ENCODE measurements around the gene ILF3.

Gene ILF3

DNA sequence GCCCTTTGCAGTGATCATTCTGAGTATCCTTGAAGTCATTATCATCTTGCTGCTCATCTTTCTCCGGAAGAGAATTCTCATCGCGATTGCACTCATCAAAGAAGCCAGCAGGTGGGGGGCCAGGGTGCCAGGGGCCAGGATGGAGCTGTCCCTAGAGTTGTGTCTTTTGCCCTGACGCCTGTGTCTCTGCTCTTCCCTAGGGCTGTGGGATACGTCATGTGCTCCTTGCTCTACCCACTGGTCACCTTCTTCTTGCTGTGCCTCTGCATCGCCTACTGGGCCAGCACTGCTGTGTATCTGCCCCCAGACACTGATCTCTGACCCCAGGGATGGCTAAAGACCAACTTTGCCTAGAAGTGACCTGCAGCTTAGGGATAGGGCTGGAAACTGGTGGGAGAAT lies 19.2 kb upstream of the ILF3 start:
- ATAC-seq, result no peak
- Mint-ChIP-seq H3K36me3 (peaks cover 70% of the 10 kb centered on the region), H3K27ac (no peak overlapping the region)

GRCh38 chr19:10636304-10636972 lies 17.7 kb upstream of the ILF3 start:
- no peak for ATAC-seq
- H3K9me3 Mint-ChIP-seq, result no peaks in the 10 kb centered on the region
- peaks cover 70% of the 10 kb centered on the region for H3K36me3 Mint-ChIP-seq
- H3K4me1 Mint-ChIP-seq, result peaks cover 55% of the 10 kb centered on the region
- H3K27ac Mint-ChIP-seq, result no peak overlapping the region
- H3K27me3 Mint-ChIP-seq, result no peaks in the 10 kb centered on the region
- H3K4me3 Mint-ChIP-seq, result no peak overlapping the region

More for the DNA sequence above, 19.2 kb upstream of the ILF3 start:
- H3K4me3 Mint-ChIP-seq, result no peak overlapping the region
- H3K9me3 Mint-ChIP-seq, result no peaks in the 10 kb centered on the region
- H3K4me1 Mint-ChIP-seq, result peaks cover 46% of the 10 kb centered on the region
- H3K27me3 Mint-ChIP-seq, result no peaks in the 10 kb centered on the region

DNA sequence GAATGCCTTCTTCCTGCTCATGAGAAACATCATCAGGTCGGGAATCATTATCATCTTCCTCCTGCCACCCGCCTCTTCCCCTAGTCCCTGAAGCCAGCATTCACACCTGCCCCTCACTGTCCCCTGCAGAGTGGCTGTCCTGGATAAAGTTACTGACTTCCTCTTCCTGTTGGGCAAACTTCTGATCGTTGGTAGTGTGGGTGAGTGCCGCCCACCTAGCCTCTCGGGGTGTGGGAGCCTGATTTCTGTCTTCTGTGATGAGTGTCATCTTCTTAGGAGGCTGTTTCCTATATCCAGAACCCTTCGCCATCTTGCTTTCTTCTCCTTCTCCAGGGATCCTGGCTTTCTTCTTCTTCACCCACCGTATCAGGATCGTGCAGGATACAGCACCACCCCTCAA lies 16.3 kb upstream of the ILF3 start:
- Mint-ChIP-seq H3K9me3 (no peaks in the 10 kb centered on the region), H3K4me1 (peaks cover 65% of the 10 kb centered on the region), H3K27ac (peak overlapping the region; percentile 72), H3K27me3 (no peaks in the 10 kb centered on the region), H3K4me3 (no peak overlapping the region), H3K36me3 (peaks cover 76% of the 10 kb centered on the region)
- ATAC-seq, result no peak

DNA sequence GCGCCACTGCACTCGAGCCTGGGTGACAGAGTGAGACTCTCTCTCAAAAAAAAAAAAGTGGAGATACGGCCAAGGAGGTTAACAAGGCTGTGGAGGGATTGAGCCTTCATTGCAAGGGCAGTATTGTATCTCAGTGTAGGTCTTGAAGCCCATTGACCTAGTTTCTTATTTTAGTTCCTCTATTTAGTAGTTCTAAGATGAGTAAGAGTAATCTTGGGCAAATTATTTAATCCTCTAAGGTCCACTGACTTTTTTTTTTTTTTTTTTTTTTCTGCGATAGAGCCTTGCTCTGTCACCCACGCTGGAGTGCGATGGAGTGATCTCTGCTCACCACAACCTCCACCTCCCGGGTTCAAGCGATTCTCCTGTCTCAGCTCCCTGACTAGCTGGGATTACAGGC lies 14.3 kb upstream of the ILF3 start:
- Mint-ChIP-seq H3K36me3 (peaks cover 80% of the 10 kb centered on the region), H3K27me3 (no peaks in the 10 kb centered on the region), H3K9me3 (no peaks in the 10 kb centered on the region), H3K4me3 (no peak overlapping the region), H3K4me1 (peaks cover 83% of the 10 kb centered on the region), H3K27ac (peak overlapping the region; percentile 80)
- ATAC-seq, result peak; percentile 90

- Mint-ChIP-seq H3K36me3 (peaks cover 75% of the 10 kb centered on the region), H3K9me3 (no peaks in the 10 kb centered on the region), H3K4me1 (peaks cover 79% of the 10 kb centered on the region), H3K27me3 (no peaks in the 10 kb centered on the region), H3K27ac (peak overlapping the region; percentile 80), H3K4me3 (no peak overlapping the region)
- ATAC-seq, result no peak
Observed at GRCh38 chr19:10640361-10640760, 13.8 kb upstream of the ILF3 start.

- H3K9me3 Mint-ChIP-seq, result no peaks in the 10 kb centered on the region
- no peak overlapping the region for H3K4me3 Mint-ChIP-seq
- peaks cover 72% of the 10 kb centered on the region for H3K4me1 Mint-ChIP-seq
- H3K27me3 Mint-ChIP-seq, result no peaks in the 10 kb centered on the region
- H3K36me3 Mint-ChIP-seq, result peaks cover 66% of the 10 kb centered on the region
- H3K27ac Mint-ChIP-seq, result peak overlapping the region; percentile 55
- ATAC-seq, result no peak
Observed at GRCh38 chr19:10641248-10641647, 12.9 kb upstream of the ILF3 start.

- peaks cover 61% of the 10 kb centered on the region for H3K4me1 Mint-ChIP-seq
- no peak overlapping the region for H3K4me3 Mint-ChIP-seq
- peak overlapping the region; percentile 66 for H3K27ac Mint-ChIP-seq
- ATAC-seq, result no peak
- H3K36me3 Mint-ChIP-seq, result peaks cover 52% of the 10 kb centered on the region
- H3K9me3 Mint-ChIP-seq, result no peaks in the 10 kb centered on the region
- H3K27me3 Mint-ChIP-seq, result no peaks in the 10 kb centered on the region
Observed at GRCh38 chr19:10642473-10643171, 11.5 kb upstream of the ILF3 start.

DNA sequence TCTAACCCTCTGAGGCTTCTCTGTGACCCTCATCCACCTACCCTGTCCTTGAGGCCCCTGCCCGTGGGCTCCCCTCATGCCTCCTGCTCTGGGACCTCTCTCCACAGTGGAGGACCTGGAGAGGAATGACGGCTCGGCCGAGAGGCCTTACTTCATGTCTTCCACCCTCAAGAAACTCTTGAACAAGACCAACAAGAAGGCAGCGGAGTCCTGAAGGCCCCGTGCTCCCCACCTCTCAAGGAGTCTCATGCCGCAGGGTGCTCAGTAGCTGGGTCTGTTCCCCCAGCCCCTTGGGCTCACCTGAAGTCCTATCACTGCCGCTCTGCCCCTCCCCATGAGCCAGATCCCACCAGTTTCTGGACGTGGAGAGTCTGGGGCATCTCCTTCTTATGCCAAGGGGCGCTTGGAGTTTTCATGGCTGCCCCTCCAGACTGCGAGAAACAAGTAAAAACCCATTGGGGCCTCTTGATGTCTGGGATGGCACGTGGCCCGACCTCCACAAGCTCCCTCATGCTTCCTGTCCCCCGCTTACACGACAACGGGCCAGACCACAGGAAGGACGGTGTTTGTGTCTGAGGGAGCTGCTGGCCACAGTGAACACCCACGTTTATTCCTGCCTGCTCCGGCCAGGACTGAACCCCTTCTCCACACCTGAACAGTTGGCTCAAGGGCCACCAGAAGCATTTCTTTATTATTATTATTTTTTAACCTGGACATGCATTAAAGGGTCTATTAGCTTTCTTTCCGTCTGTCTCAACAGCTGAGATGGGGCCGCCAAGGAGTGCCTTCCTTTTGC lies 10.8 kb upstream of the ILF3 start:
- H3K4me3 Mint-ChIP-seq, result no peak overlapping the region

GRCh38 chr19:10643968-10644259 lies 10.2 kb upstream of the ILF3 start:
- Mint-ChIP-seq H3K36me3 (peaks cover 41% of the 10 kb centered on the region), H3K27ac (peak overlapping the region; percentile 66), H3K27me3 (no peaks in the 10 kb centered on the region), H3K4me3 (no peak overlapping the region), H3K9me3 (no peaks in the 10 kb centered on the region), H3K4me1 (peaks cover 57% of the 10 kb centered on the region)
- ATAC-seq, result no peak

More for the DNA sequence above, 10.8 kb upstream of the ILF3 start:
- Mint-ChIP-seq H3K4me1 (peaks cover 59% of the 10 kb centered on the region), H3K27ac (peak overlapping the region; percentile 66), H3K9me3 (no peaks in the 10 kb centered on the region), H3K36me3 (peaks cover 45% of the 10 kb centered on the region), H3K27me3 (no peaks in the 10 kb centered on the region)
- no peak for ATAC-seq

DNA sequence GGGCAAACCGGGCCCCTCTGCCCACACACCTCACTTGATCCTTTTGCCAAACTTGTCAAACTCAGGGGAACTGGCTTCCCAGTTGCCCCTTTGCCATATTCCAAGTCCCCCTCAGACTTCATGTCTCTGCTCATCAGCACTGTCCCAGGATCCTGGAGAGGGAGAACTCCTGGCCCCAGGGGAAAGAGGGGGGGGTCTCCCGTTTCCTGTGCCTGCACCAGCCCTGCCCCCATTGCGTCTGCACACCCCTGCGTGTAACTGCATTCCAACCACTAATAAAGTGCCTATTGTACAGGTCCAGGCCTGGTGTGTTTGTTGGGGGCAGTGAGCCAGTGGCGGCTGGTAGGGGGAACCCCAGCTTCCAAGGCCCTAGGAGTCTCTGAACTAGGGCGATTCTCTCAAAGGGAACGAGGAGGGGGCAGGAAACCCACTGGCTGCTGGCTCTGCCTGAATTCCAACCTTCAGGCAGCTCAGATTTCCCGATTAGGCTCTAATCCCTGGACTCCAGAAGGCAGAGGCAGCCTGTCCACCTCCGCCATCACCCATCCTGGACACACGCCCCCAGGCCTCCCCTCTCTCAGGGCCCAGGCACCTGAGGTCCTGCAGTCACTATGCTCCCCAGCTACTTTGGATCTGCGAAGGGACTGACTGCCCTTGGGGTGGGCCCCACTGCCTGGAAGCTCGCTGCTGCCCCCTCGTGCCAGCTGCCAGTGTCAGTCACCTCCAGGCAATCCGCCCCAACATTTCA lies 9.7 kb upstream of the ILF3 start:
- peak overlapping the region; percentile 66 for H3K27ac Mint-ChIP-seq
- H3K4me1 Mint-ChIP-seq, result peaks cover 52% of the 10 kb centered on the region
- H3K4me3 Mint-ChIP-seq, result no peak overlapping the region
- no peaks in the 10 kb centered on the region for H3K9me3 Mint-ChIP-seq
- ATAC-seq, result peak; percentile 88
- no peaks in the 10 kb centered on the region for H3K27me3 Mint-ChIP-seq
- H3K36me3 Mint-ChIP-seq, result peaks cover 35% of the 10 kb centered on the region

- Mint-ChIP-seq H3K27ac (no peak overlapping the region), H3K9me3 (no peaks in the 10 kb centered on the region), H3K36me3 (peaks cover 24% of the 10 kb centered on the region), H3K4me3 (no peak overlapping the region), H3K27me3 (no peaks in the 10 kb centered on the region), H3K4me1 (peaks cover 41% of the 10 kb centered on the region)
- no peak for ATAC-seq
Observed at GRCh38 chr19:10646456-10647159, 7.5 kb upstream of the ILF3 start.

GRCh38 chr19:10648360-10648759 lies 5.8 kb upstream of the ILF3 start:
- peaks cover 7% of the 10 kb centered on the region for H3K36me3 Mint-ChIP-seq
- ATAC-seq, result no peak
- no peaks in the 10 kb centered on the region for H3K27me3 Mint-ChIP-seq
- peak overlapping the region; percentile 48 for H3K27ac Mint-ChIP-seq
- no peak overlapping the region for H3K4me3 Mint-ChIP-seq
- no peaks in the 10 kb centered on the region for H3K9me3 Mint-ChIP-seq
- peaks cover 38% of the 10 kb centered on the region for H3K4me1 Mint-ChIP-seq

DNA sequence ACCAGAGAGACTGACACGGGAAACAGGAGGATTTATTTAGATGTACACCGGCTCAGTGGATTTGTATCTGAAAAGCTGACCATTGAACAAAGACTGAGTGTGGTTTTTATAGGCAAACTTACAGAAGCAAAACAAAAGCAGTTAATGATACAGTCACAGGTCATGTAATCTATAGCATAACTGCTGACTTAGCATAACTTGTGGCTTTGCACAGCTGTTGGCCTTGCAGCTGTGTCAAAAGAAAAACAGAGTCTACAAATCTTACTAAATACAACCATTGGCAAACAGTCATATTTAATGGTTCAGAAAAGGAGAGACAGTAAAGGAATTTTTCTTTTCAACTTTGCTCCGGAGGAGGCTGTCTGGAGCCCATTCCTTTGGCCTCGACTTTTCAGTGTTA lies 2.3 kb upstream of the ILF3 start:
- ATAC-seq, result no peak
- peaks cover 42% of the 10 kb centered on the region for H3K4me1 Mint-ChIP-seq
- H3K27ac Mint-ChIP-seq, result peak overlapping the region; percentile 22
- H3K4me3 Mint-ChIP-seq, result no peak overlapping the region
- no peaks in the 10 kb centered on the region for H3K9me3 Mint-ChIP-seq
- H3K27me3 Mint-ChIP-seq, result no peaks in the 10 kb centered on the region
- H3K36me3 Mint-ChIP-seq, result peaks cover 11% of the 10 kb centered on the region

DNA sequence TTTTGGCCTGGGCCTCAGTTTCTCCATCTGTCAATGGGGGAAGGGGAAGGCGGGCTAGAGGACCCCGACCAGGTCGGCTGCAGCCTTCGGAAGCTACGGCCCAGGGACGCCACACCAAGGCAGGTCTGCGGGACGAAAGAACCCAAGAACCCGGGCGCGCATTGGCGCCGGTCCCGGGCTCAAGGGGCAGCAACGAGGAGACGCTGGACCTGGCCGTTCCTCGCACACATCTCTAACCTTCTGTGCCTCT lies 739 bp upstream of the ILF3 start:
- no peak for ATAC-seq
- peak overlapping the region; percentile 99 for H3K27ac Mint-ChIP-seq
- peaks cover 17% of the 10 kb centered on the region for H3K36me3 Mint-ChIP-seq
- H3K27me3 Mint-ChIP-seq, result no peaks in the 10 kb centered on the region
- peaks cover 44% of the 10 kb centered on the region for H3K4me1 Mint-ChIP-seq
- peak overlapping the region; percentile 94 for H3K4me3 Mint-ChIP-seq
- H3K9me3 Mint-ChIP-seq, result no peaks in the 10 kb centered on the region

Measured in stimulated activated memory B cell treated with anti-CD40 and anti-IgM and Interleukin-4, amounts not matched to agents 10 μg/mL and 1 μg/mL and 100 μg/mL, for 72 hours (primary cell).